ENCODE measurements around the gene KIT.

Gene KIT

GRCh38 chr4:54677853-54678650, 20.3 kb downstream of the KIT start:
- Histone ChIP-seq H2AFZ (ENCODE audit: low read length) (no peak overlapping the region), H3K4me1 (ENCODE audit: insufficient read depth, low read length, poor library complexity, severe bottlenecking) (no peaks in the 10 kb centered on the region), H3K9me2 (replicated peaks; ENCODE audit: low read depth, low read length) (no peaks in the 10 kb centered on the region), H3K27me3 (ENCODE audit: insufficient read depth, low read length, poor library complexity, severe bottlenecking) (no peaks in the 10 kb centered on the region), H3K9me3 (ENCODE audit: insufficient read depth, low read depth, low read length) (no peaks in the 10 kb centered on the region), H3F3A (ENCODE audit: low read depth) (no peaks in the 10 kb centered on the region), H3K9ac (ENCODE audit: low read depth, low read length, poor library complexity, severe bottlenecking) (no peak overlapping the region), H4K20me1 (ENCODE audit: insufficient read depth, low read length, poor library complexity, severe bottlenecking) (no peaks in the 10 kb centered on the region), H3K79me2 (ENCODE audit: insufficient read depth, low read length) (no peaks in the 10 kb centered on the region), H3K4me3 (ENCODE audit: low read length, poor library complexity, severe bottlenecking) (no peak overlapping the region), H3K4me2 (ENCODE audit: low read depth, low read length, poor library complexity, severe bottlenecking) (no peak overlapping the region), H3K36me3 (ENCODE audit: insufficient read depth, low read length) (no peaks in the 10 kb centered on the region)
- TF ChIP-seq CTCF (conservative IDR thresholded peaks at IDR 0.05; ENCODE audit: low read length) (no peak), EZH2phosphoT487 (IDR thresholded peaks at IDR 0.05; ENCODE audit: borderline replicate concordance) (no peak)

- 0 out of 2 replicates have a peak overlapping the region, but pooled peaks have one; percentile 11 for H2AFZ ChIP-seq (ENCODE audit: low read length)
- no peak for TF ChIP-seq CTCF (conservative IDR thresholded peaks at IDR 0.05; ENCODE audit: low read length)
- no peak overlapping the region for H3K9ac ChIP-seq (ENCODE audit: low read depth, low read length, poor library complexity, severe bottlenecking)
- H3K9me3 ChIP-seq (ENCODE audit: insufficient read depth, low read depth, low read length), result no peaks in the 10 kb centered on the region
- no peaks in the 10 kb centered on the region for H3K36me3 ChIP-seq (ENCODE audit: insufficient read depth, low read length)
- H3K4me3 ChIP-seq (ENCODE audit: low read length, poor library complexity, severe bottlenecking), result no peak overlapping the region
- H3K9me2 ChIP-seq (replicated peaks; ENCODE audit: low read depth, low read length), result no peaks in the 10 kb centered on the region
- H3F3A ChIP-seq (ENCODE audit: low read depth), result no peaks in the 10 kb centered on the region
- no peak overlapping the region for H3K4me2 ChIP-seq (ENCODE audit: low read depth, low read length, poor library complexity, severe bottlenecking)
- H3K79me2 ChIP-seq (ENCODE audit: insufficient read depth, low read length), result no peaks in the 10 kb centered on the region
- H4K20me1 ChIP-seq (ENCODE audit: insufficient read depth, low read length, poor library complexity, severe bottlenecking), result no peaks in the 10 kb centered on the region
- no peaks in the 10 kb centered on the region for H3K27me3 ChIP-seq (ENCODE audit: insufficient read depth, low read length, poor library complexity, severe bottlenecking)
- H3K4me1 ChIP-seq (ENCODE audit: insufficient read depth, low read length, poor library complexity, severe bottlenecking), result peaks cover 4% of the 10 kb centered on the region
Observed at GRCh38 chr4:54678826-54679225, 21.1 kb downstream of the KIT start.

DNA sequence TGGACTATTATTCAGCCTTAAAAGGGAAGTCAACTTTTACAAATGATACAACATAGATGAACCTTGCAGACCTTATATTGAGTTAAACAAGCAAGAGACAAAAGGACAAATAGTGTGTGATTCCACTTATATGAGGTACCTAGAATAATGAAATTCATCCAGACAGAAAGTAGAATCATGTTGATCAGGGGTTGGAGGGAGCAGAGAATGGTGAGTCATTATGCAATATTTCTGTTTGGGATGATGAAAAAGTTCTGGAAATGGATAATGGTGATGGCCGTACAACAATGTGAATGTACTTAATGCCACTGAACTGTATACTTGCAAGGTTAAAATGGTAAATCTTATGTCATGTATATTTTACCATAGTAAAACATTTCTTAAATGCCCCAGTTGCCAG, 22.1 kb downstream of the KIT start:
- Histone ChIP-seq H3K9me2 (replicated peaks; ENCODE audit: low read depth, low read length) (no peaks in the 10 kb centered on the region), H3K9me3 (ENCODE audit: insufficient read depth, low read depth, low read length) (no peaks in the 10 kb centered on the region), H2AFZ (ENCODE audit: low read length) (no peak overlapping the region), H3K4me1 (ENCODE audit: insufficient read depth, low read length, poor library complexity, severe bottlenecking) (peaks cover 13% of the 10 kb centered on the region), H3K4me3 (ENCODE audit: low read length, poor library complexity, severe bottlenecking) (no peak overlapping the region), H3K79me2 (ENCODE audit: insufficient read depth, low read length) (no peaks in the 10 kb centered on the region), H3K4me2 (ENCODE audit: low read depth, low read length, poor library complexity, severe bottlenecking) (no peak overlapping the region), H3K27me3 (ENCODE audit: insufficient read depth, low read length, poor library complexity, severe bottlenecking) (no peaks in the 10 kb centered on the region), H3F3A (ENCODE audit: low read depth) (no peaks in the 10 kb centered on the region), H3K9ac (ENCODE audit: low read depth, low read length, poor library complexity, severe bottlenecking) (no peak overlapping the region), H4K20me1 (ENCODE audit: insufficient read depth, low read length, poor library complexity, severe bottlenecking) (no peaks in the 10 kb centered on the region), H3K36me3 (ENCODE audit: insufficient read depth, low read length) (no peaks in the 10 kb centered on the region)
- no peak for TF ChIP-seq EZH2phosphoT487 (IDR thresholded peaks at IDR 0.05; ENCODE audit: borderline replicate concordance)
- TF ChIP-seq CTCF (conservative IDR thresholded peaks at IDR 0.05; ENCODE audit: low read length), result no peak

Measured in Loucy (cell line).